Ovary (tissue), 3 donors: ENCODE data around the gene FAM193B.

Experiments
- EP300 ChIP-seq: sonication (generic); formaldehyde crosslinking; IDR thresholded peaks from one replicate; pipeline ENCODE4 v1.6.1; 2017; ENCODE audit warnings: antibody characterized with exemption
- POLR2A ChIP-seq: fragments of 450-650 bp; IDR thresholded peaks from one replicate; pipeline ENCODE4 v1.6.1; 2017; ENCODE audit warnings: antibody characterized with exemption, mild to moderate bottlenecking, moderate library complexity
- TF ChIP-seq, protein P1 (sequence below), 3 donors: fragments of 450-650 bp in 2 of 3; fragments of 200-600 bp in 1 of 3; IDR thresholded peaks; one replicate each; pipeline versions ENCODE4 v1.5.1 to v1.8.0; 2016 to 2022; ENCODE audit warnings: antibody characterized with exemption in 3 of 3, mild to moderate bottlenecking in 1 of 3
- donor health status: DM: no; HTN: no; CAD: no.

DNA sequence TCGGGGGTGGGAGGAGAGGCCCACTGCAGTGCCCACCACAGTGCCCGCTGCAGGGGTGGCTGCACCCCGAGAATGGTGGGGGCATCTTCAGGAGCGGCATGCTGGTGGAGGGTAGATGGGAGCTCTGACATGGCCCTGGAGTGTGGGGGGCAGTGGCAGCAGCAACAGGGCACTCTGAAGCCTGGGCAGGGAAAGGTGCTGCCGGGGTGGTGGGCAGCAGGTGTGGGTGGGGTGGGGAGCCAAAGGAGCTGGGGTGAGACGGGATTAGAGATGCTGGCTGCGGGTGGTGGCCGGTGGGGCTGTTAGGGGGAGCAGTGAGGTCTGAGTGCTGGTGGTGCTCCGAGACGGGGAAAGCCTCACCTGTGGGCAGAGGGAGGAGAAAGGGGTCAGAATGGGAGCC is 18.0 kb downstream of the FAM193B start:
- TF ChIP-seq, protein P1, sequence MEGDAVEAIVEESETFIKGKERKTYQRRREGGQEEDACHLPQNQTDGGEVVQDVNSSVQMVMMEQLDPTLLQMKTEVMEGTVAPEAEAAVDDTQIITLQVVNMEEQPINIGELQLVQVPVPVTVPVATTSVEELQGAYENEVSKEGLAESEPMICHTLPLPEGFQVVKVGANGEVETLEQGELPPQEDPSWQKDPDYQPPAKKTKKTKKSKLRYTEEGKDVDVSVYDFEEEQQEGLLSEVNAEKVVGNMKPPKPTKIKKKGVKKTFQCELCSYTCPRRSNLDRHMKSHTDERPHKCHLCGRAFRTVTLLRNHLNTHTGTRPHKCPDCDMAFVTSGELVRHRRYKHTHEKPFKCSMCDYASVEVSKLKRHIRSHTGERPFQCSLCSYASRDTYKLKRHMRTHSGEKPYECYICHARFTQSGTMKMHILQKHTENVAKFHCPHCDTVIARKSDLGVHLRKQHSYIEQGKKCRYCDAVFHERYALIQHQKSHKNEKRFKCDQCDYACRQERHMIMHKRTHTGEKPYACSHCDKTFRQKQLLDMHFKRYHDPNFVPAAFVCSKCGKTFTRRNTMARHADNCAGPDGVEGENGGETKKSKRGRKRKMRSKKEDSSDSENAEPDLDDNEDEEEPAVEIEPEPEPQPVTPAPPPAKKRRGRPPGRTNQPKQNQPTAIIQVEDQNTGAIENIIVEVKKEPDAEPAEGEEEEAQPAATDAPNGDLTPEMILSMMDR (IDR thresholded peaks at IDR 0.05), result no peak
- TF ChIP-seq EP300 (no peak), POLR2A (no peak)
